PC-3 (cell line): ENCODE data around the gene TBX6. TPM values are rescaled to one million over a fixed set of nuclear protein-coding genes. Genes with fewer than 3 reads are reported as not detected.
A peak's percentile ranks its signal among the peaks of the same experiment; 100 is the strongest.

Experiments
- ATAC-seq: fragments of 200-7000 bp; cut with Tn5 transposase; 2 replicates; pipeline ENCODE4 v1.9.1; 2020; ENCODE audit warnings: mild to moderate bottlenecking, moderate library complexity
- BruUV-seq: library from RNA; stranded (reverse); fragments of 400-500 nt; replicated peaks from 2 replicates; lab custom pipeline; 2021; lab: Mats Ljungman, UMichigan
- CTCF ChIA-PET: fragments of 300-600 bp; sonication (Branson Sonifier 250); formaldehyde crosslinking; loops from one replicate; lab custom pipeline; 2022; ENCODE audit warnings: antibody characterized with exemption; lab: Charles Lee
- POLR2A ChIA-PET: fragments of 300-600 bp; sonication (Branson Sonifier 250); formaldehyde crosslinking; loops from one replicate; lab custom pipeline; 2022; ENCODE audit warnings: antibody characterized with exemption; ENCODE audit not compliant: unreplicated experiment; lab: Charles Lee
- DNase-seq: peaks from one replicate; pipeline ENCODE4 v3.0.0-alpha.2; 2015
- H2AFZ ChIP-seq: fragments of 300-600 bp; sonication (generic); 2 replicates; pipeline ENCODE4 v1.6.0; 2016; ENCODE audit warnings: antibody characterized with exemption, low read length
- H3F3A ChIP-seq: fragments of 300-600 bp; sonication (generic); one replicate; pipeline ENCODE4 v1.6.0; 2017; ENCODE audit warnings: antibody characterized with exemption, low read length, control low read depth, mild to moderate bottlenecking; ENCODE audit not compliant: unreplicated experiment
- H3K27ac ChIP-seq: fragments of 300-600 bp; sonication (generic); 2 replicates; pipeline ENCODE4 v1.5.1; 2016; ENCODE audit warnings: mild to moderate bottlenecking, low read length
- H3K27me3 ChIP-seq: fragments of 300-600 bp; sonication (generic); 2 replicates; pipeline ENCODE4 v1.6.1; 2016; ENCODE audit warnings: low read length, mixed read lengths
- H3K36me3 ChIP-seq: fragments of 300-600 bp; sonication (generic); 2 replicates; pipeline ENCODE4 v1.6.1; 2016; ENCODE audit warnings: low read depth, mixed run types, low read length, mixed read lengths
- H3K4me1 ChIP-seq: fragments of 300-600 bp; sonication (generic); 2 replicates; pipeline ENCODE4 v1.5.1; 2016; ENCODE audit warnings: low read length; ENCODE audit not compliant: insufficient read depth
- H3K4me2 ChIP-seq: fragments of 300-600 bp; sonication (generic); 2 replicates; pipeline ENCODE4 v1.6.0; 2016; ENCODE audit warnings: low read length
- H3K4me3 ChIP-seq: fragments of 300-600 bp; sonication (generic); 2 replicates; pipeline ENCODE4 v1.5.1; 2016; ENCODE audit warnings: mild to moderate bottlenecking, low read length, mixed read lengths
- H3K79me2 ChIP-seq: fragments of 300-600 bp; sonication (generic); 2 replicates; pipeline ENCODE4 v1.6.1; 2017; ENCODE audit warnings: low read length, mixed read lengths
- H3K9ac ChIP-seq: fragments of 300-600 bp; sonication (generic); 2 replicates; pipeline ENCODE4 v1.6.0; 2016; ENCODE audit warnings: mild to moderate bottlenecking, low read length
- H3K9me2 ChIP-seq: fragments of 300-600 bp; sonication (generic); replicated peaks from 2 replicates; pipeline ENCODE4 v1.6.1; 2016; ENCODE audit warnings: mixed run types, low read length, mixed read lengths
- H3K9me3 ChIP-seq: fragments of 300-600 bp; sonication (generic); 2 replicates; pipeline ENCODE4 v1.6.1; 2016; ENCODE audit warnings: low read length, mixed read lengths
- H4K20me1 ChIP-seq: fragments of 300-600 bp; sonication (generic); 2 replicates; pipeline ENCODE4 v1.6.1; 2016; ENCODE audit warnings: low read length, mixed read lengths
- EZH2 ChIP-seq: fragments of 300-600 bp; sonication (generic); IDR thresholded peaks from one replicate; pipeline ENCODE4 v1.6.1; 2017; ENCODE audit warnings: antibody characterized with exemption, mild to moderate bottlenecking, low read length; ENCODE audit not compliant: unreplicated experiment
- EZH2phosphoT487 ChIP-seq: fragments of 300-600 bp; sonication (generic); IDR thresholded peaks from 2 replicates; pipeline ENCODE4 v1.6.1; 2018; ENCODE audit warnings: mild to moderate bottlenecking, antibody characterized with exemption, low read length, borderline replicate concordance
- intact Hi-C: fragments of 100-400 bp; cut with micrococcal nuclease; formaldehyde crosslinking; loops from 2 replicates; pipeline ENCODE4 v1.9.0; 2023
- total RNA-seq: library from RNA; depleted of rRNA; stranded (reverse); fragments of >200 nt; gene quantifications from 2 replicates; pipeline ENCODE4 v1.2.3, GENCODE V29; 2014
- TF ChIP-seq, protein P1 (sequence below): fragments of 300-600 bp; sonication (generic); conservative IDR thresholded peaks from 2 replicates; pipeline ENCODE4 v1.5.1; 2017; ENCODE audit warnings: antibody characterized with exemption, low read depth, mild to moderate bottlenecking, low read length

TBX6 gene
- total RNA-seq, 1 experiment from 2014 or later = 1.1 TPM

DNA sequence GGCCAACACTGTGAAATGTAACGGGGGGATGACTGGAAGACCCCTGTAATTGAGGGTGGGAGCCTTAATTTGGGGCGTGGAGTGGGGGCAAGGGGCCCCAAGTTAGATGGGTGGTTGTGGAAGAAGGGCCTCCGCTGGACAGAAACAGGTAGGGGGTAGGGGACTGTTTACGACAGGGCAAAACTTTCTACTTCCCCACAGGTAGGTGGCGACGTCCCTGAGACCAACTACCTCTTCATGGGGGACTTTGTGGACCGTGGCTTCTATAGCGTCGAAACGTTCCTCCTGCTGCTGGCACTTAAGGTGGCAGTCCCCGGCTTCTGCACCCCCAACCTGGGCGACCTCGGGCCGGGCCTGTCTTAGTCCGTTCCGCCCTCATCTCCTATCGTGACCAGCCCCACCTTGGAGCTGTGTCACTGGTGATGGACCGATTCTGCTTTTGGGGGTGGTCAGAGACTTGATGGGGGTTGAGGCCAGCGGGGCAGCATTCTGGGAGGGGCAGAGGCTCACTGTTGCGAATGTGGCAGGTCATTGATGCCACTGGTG, 9.1 kb downstream of the TBX6 start:
- POLR2A ChIA-PET = no interaction called here
- intact Hi-C loops = no loop called here

DNA sequence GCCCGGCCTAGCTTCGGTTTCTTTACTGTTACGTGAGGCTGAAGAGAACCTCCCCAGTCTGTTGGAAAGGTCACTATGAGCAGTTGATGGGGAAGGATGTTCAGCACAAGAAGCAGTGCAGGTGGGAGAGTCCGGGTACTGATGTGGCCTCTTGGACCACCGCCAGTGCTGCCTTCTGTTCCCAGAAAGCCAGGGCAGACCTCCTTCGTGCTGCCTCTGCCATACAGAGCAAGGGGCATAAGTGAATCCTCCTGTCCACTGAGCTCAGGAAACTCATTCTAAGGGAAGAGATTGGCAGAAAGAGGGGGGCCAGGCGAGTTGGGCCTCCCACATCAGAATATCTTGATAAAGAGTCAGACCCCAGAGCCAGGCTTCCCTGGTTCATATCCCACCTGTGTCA, 12.2 kb downstream of the TBX6 start:
- CTCF ChIA-PET = no interaction called here

More for the DNA sequence above, 9.1 kb downstream of the TBX6 start:
- Histone ChIP-seq H2AFZ (no peak overlapping the region), H3K9me3 (no peaks in the 10 kb centered on the region), H3K27me3 (no peaks in the 10 kb centered on the region), H3K9ac (no peak overlapping the region), H4K20me1 (0 out of 2 replicates have a peak, but pooled peaks cover 4% of the 10 kb centered on the region), H3K4me2 (no peak overlapping the region), H3K79me2 (peaks cover 25% of the 10 kb centered on the region), H3K4me1 (peaks cover 5% of the 10 kb centered on the region), H3K27ac (no peak overlapping the region), H3K4me3 (no peak overlapping the region), H3K9me2 (no peaks in the 10 kb centered on the region), H3K36me3 (peaks cover 10% of the 10 kb centered on the region; the same call in 1 of the 2 replicates), H3F3A (no peaks in the 10 kb centered on the region)
- DNase-seq = no peak
- TF ChIP-seq EZH2phosphoT487 (no peak), EZH2 (no peak)
- TF ChIP-seq, protein P1, sequence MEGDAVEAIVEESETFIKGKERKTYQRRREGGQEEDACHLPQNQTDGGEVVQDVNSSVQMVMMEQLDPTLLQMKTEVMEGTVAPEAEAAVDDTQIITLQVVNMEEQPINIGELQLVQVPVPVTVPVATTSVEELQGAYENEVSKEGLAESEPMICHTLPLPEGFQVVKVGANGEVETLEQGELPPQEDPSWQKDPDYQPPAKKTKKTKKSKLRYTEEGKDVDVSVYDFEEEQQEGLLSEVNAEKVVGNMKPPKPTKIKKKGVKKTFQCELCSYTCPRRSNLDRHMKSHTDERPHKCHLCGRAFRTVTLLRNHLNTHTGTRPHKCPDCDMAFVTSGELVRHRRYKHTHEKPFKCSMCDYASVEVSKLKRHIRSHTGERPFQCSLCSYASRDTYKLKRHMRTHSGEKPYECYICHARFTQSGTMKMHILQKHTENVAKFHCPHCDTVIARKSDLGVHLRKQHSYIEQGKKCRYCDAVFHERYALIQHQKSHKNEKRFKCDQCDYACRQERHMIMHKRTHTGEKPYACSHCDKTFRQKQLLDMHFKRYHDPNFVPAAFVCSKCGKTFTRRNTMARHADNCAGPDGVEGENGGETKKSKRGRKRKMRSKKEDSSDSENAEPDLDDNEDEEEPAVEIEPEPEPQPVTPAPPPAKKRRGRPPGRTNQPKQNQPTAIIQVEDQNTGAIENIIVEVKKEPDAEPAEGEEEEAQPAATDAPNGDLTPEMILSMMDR = peak; percentile 44
- CTCF ChIA-PET = no interaction called here
- BruUV-seq = no TSS peak
- no peak for ATAC-seq

More for the DNA sequence above, 12.2 kb downstream of the TBX6 start:
- POLR2A ChIA-PET = no interaction called here
- H3F3A ChIP-seq = peaks cover 6% of the 10 kb centered on the region
- no peaks in the 10 kb centered on the region for H3K9me2 ChIP-seq
- no peak overlapping the region for H3K4me3 ChIP-seq
- H3K4me1 ChIP-seq = peaks cover 17% of the 10 kb centered on the region
- intact Hi-C loops = no loop called here
- H3K9me3 ChIP-seq = no peaks in the 10 kb centered on the region
- peaks cover 44% of the 10 kb centered on the region for H3K79me2 ChIP-seq
- H4K20me1 ChIP-seq = 0 out of 2 replicates have a peak, but pooled peaks cover 4% of the 10 kb centered on the region
- no TSS peak for BruUV-seq
- H3K4me2 ChIP-seq = no peak overlapping the region
- TF ChIP-seq, protein P1 = no peak
- TF ChIP-seq EZH2 (no peak), EZH2phosphoT487 (no peak)
- peaks cover 10% of the 10 kb centered on the region; the same call in 1 of the 2 replicates for H3K36me3 ChIP-seq
- ATAC-seq (no peak), DNase-seq (no peak)
- H3K27me3 ChIP-seq = no peaks in the 10 kb centered on the region
- no peak overlapping the region for H3K27ac ChIP-seq
- no peak overlapping the region for H3K9ac ChIP-seq
- H2AFZ ChIP-seq = no peak overlapping the region
